ENCODE data around the gene KCNN4. TPM values are rescaled to one million over a fixed set of nuclear protein-coding genes. Genes with fewer than 3 reads are reported as not detected.

The KCNN4 gene
- total and polyA plus RNA-seq, 2 experiments from 2014 or later, result 3.6 to 5.4 TPM

GRCh38 chr19:43726736-43727592 lies 53.8 kb downstream of the KCNN4 start:
- no peaks in the 10 kb centered on the region for H3K79me2 ChIP-seq
- no peak overlapping the region for H3K4me3 ChIP-seq
- no peaks in the 10 kb centered on the region for H3K9me2 ChIP-seq (replicated peaks; ENCODE audit: insufficient read depth)
- H2AFZ ChIP-seq, result no peak overlapping the region
- DNase-seq (ENCODE audit: low spot score), result no peak
- no peak overlapping the region for H3K27ac ChIP-seq
- no peaks in the 10 kb centered on the region for H3K36me3 ChIP-seq (replicated peaks; ENCODE audit: insufficient read depth, low read depth)
- no peaks in the 10 kb centered on the region for H3K4me1 ChIP-seq (ENCODE audit: insufficient read depth)
- 86% methylated on average over 15 of the region's 15 CpGs for WGBS (ENCODE audit: low lambda C conversion rate, missing lambda C conversion rate)
- H4K20me1 ChIP-seq (ENCODE audit: insufficient read depth, poor library complexity, severe bottlenecking), result no peaks in the 10 kb centered on the region
- H3K9me3 ChIP-seq (ENCODE audit: low read depth), result no peaks in the 10 kb centered on the region
- no peak overlapping the region for H3K4me2 ChIP-seq
- TF ChIP-seq EZH2 (IDR thresholded peaks at IDR 0.05; ENCODE audit: borderline replicate concordance) (no peak), EZH2phosphoT487 (IDR thresholded peaks at IDR 0.05; ENCODE audit: low read depth, severe bottlenecking, unreplicated experiment) (no peak), CTCF (IDR thresholded peaks at IDR 0.05; ENCODE audit: poor library complexity) (no peak)
- H3K27me3 ChIP-seq, result no peaks in the 10 kb centered on the region

- Histone ChIP-seq H3K36me3 (replicated peaks; ENCODE audit: insufficient read depth, low read depth) (no peaks in the 10 kb centered on the region), H2AFZ (no peak overlapping the region), H3K9me2 (replicated peaks; ENCODE audit: insufficient read depth) (no peaks in the 10 kb centered on the region), H3K27ac (no peak overlapping the region), H3K79me2 (no peaks in the 10 kb centered on the region), H4K20me1 (ENCODE audit: insufficient read depth, poor library complexity, severe bottlenecking) (no peaks in the 10 kb centered on the region), H3K4me3 (no peak overlapping the region), H3K4me1 (ENCODE audit: insufficient read depth) (no peaks in the 10 kb centered on the region), H3K9me3 (ENCODE audit: low read depth) (no peaks in the 10 kb centered on the region), H3K27me3 (no peaks in the 10 kb centered on the region), H3K4me2 (no peak overlapping the region)
- WGBS (ENCODE audit: low lambda C conversion rate, missing lambda C conversion rate), result 90% methylated on average over 7 of the region's 7 CpGs
- TF ChIP-seq EZH2phosphoT487 (IDR thresholded peaks at IDR 0.05; ENCODE audit: low read depth, severe bottlenecking, unreplicated experiment) (no peak), EZH2 (IDR thresholded peaks at IDR 0.05; ENCODE audit: borderline replicate concordance) (no peak), CTCF (IDR thresholded peaks at IDR 0.05; ENCODE audit: poor library complexity) (no peak)
- no peak for DNase-seq (ENCODE audit: low spot score)
Observed at GRCh38 chr19:43725468-43725867, 55.3 kb downstream of the KCNN4 start.

- no peak for DNase-seq (ENCODE audit: low spot score)
- Histone ChIP-seq H3K4me1 (ENCODE audit: insufficient read depth) (no peaks in the 10 kb centered on the region), H3K4me2 (no peak overlapping the region), H4K20me1 (ENCODE audit: insufficient read depth, poor library complexity, severe bottlenecking) (no peaks in the 10 kb centered on the region), H3K27me3 (no peaks in the 10 kb centered on the region), H3K79me2 (no peaks in the 10 kb centered on the region), H2AFZ (no peak overlapping the region), H3K4me3 (no peak overlapping the region), H3K9me2 (replicated peaks; ENCODE audit: insufficient read depth) (no peaks in the 10 kb centered on the region), H3K9me3 (ENCODE audit: low read depth) (no peaks in the 10 kb centered on the region), H3K27ac (no peak overlapping the region), H3K36me3 (replicated peaks; ENCODE audit: insufficient read depth, low read depth) (no peaks in the 10 kb centered on the region)
- 97% methylated on average over 8 of the region's 8 CpGs for WGBS (ENCODE audit: low lambda C conversion rate, missing lambda C conversion rate)
- no peak for TF ChIP-seq EZH2 (IDR thresholded peaks at IDR 0.05; ENCODE audit: borderline replicate concordance)
- no peak for TF ChIP-seq CTCF (IDR thresholded peaks at IDR 0.05; ENCODE audit: poor library complexity)
- no peak for TF ChIP-seq EZH2phosphoT487 (IDR thresholded peaks at IDR 0.05; ENCODE audit: low read depth, severe bottlenecking, unreplicated experiment)
Observed at GRCh38 chr19:43724896-43725295, 55.9 kb downstream of the KCNN4 start.
